ENCODE results near the gene IL1F10. TPM values are rescaled to one million over a fixed set of nuclear protein-coding genes. Genes with fewer than 3 reads are reported as not detected.

Gene IL1F10
- total RNA-seq, 2 experiments from 2014 or later, result not detected

DNA sequence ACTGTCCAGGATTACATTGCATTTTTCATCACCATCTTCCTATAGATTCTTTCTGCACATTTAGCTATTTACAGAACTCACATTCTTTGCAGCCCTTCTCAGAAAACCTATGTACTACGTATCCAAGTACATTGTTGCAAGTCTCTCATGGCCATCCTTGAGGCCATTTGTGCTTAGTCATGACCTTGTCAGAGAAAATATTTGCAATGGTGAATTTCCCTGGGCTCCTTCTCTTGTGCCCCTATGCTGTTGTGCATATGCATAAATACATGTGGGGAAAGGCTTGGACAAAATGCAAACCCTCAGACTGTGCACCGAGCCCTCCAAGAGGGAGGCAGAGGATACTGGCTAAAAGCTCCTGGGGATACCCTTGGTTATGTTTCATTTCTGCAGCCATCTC, 43.0 kb upstream of the IL1F10 start:
- no peaks in the 10 kb centered on the region for H3K36me3 ChIP-seq (ENCODE audit: insufficient read depth, low read length)
- intact Hi-C loops (cut with micrococcal nuclease; ENCODE audit: unreplicated experiment), result no loop called here
- DNase-seq (ENCODE audit: low spot score), result no peak

DNA sequence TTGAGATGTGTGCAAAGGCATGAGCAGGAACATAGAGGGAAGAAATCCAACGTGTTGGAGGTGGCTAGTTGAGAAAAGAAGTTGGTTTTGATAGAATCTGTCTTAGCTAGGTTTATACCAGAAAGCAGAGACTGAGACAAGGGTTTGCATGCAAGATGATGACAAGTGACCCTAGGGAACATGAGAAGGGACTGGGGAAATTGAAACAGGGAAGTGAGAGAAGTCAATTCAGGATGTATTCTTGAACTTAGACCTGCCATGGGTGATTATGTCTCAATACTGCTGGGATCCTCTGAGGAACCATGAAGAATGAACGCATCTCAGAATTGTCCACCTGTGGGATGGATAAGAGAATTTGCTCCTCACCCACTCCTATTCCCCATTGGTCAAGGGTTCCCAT, 42.0 kb upstream of the IL1F10 start:
- Histone ChIP-seq H3K79me2 (ENCODE audit: insufficient read depth, low read depth, low read length) (no peaks in the 10 kb centered on the region), H2AFZ (ENCODE audit: low read length) (no peak overlapping the region), H3K4me2 (ENCODE audit: low read length) (no peak overlapping the region), H3K4me3 (ENCODE audit: low read depth, low read length, poor library complexity, severe bottlenecking) (no peak overlapping the region), H3K27ac (ENCODE audit: low read depth, low read length, poor library complexity, severe bottlenecking) (no peak overlapping the region), H3K4me1 (ENCODE audit: insufficient read depth, low read length, poor library complexity, severe bottlenecking) (no peaks in the 10 kb centered on the region), H4K20me1 (ENCODE audit: insufficient read depth, low read length) (no peaks in the 10 kb centered on the region), H3K9me3 (ENCODE audit: low read length) (no peaks in the 10 kb centered on the region), H3K36me3 (ENCODE audit: insufficient read depth, low read length) (no peaks in the 10 kb centered on the region), H3K9me2 (ENCODE audit: insufficient read depth, low read length) (no peaks in the 10 kb centered on the region)
- DNase-seq (ENCODE audit: low spot score), result no peak
- POLR2A ChIA-PET, result no interaction called here
- intact Hi-C loops (cut with micrococcal nuclease; ENCODE audit: unreplicated experiment), result no loop called here
- no peak for TF ChIP-seq EZH2phosphoT487 (IDR thresholded peaks at IDR 0.05; ENCODE audit: borderline replicate concordance, low read depth, low read length)
- TF ChIP-seq, protein P1, sequence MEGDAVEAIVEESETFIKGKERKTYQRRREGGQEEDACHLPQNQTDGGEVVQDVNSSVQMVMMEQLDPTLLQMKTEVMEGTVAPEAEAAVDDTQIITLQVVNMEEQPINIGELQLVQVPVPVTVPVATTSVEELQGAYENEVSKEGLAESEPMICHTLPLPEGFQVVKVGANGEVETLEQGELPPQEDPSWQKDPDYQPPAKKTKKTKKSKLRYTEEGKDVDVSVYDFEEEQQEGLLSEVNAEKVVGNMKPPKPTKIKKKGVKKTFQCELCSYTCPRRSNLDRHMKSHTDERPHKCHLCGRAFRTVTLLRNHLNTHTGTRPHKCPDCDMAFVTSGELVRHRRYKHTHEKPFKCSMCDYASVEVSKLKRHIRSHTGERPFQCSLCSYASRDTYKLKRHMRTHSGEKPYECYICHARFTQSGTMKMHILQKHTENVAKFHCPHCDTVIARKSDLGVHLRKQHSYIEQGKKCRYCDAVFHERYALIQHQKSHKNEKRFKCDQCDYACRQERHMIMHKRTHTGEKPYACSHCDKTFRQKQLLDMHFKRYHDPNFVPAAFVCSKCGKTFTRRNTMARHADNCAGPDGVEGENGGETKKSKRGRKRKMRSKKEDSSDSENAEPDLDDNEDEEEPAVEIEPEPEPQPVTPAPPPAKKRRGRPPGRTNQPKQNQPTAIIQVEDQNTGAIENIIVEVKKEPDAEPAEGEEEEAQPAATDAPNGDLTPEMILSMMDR (conservative IDR thresholded peaks at IDR 0.05; ENCODE audit: low read length), result no peak
- CTCF ChIA-PET (ENCODE audit: unreplicated experiment), result no interaction called here
- no TSS peak for BruUV-seq (replicated peaks)

More for the DNA sequence above, 43.0 kb upstream of the IL1F10 start:
- H2AFZ ChIP-seq (ENCODE audit: low read length), result no peak overlapping the region
- no peaks in the 10 kb centered on the region for H3K79me2 ChIP-seq (ENCODE audit: insufficient read depth, low read depth, low read length)
- H3K4me2 ChIP-seq (ENCODE audit: low read length), result no peak overlapping the region
- H3K4me1 ChIP-seq (ENCODE audit: insufficient read depth, low read length, poor library complexity, severe bottlenecking), result no peaks in the 10 kb centered on the region
- no peak for TF ChIP-seq EZH2phosphoT487 (IDR thresholded peaks at IDR 0.05; ENCODE audit: borderline replicate concordance, low read depth, low read length)
- TF ChIP-seq, protein P1 (conservative IDR thresholded peaks at IDR 0.05; ENCODE audit: low read length), result no peak
- no peaks in the 10 kb centered on the region for H3K9me3 ChIP-seq (ENCODE audit: low read length)
- BruUV-seq (replicated peaks), result no TSS peak
- H3K27ac ChIP-seq (ENCODE audit: low read depth, low read length, poor library complexity, severe bottlenecking), result no peak overlapping the region
- H3K4me3 ChIP-seq (ENCODE audit: low read depth, low read length, poor library complexity, severe bottlenecking), result no peak overlapping the region
- H3K9me2 ChIP-seq (ENCODE audit: insufficient read depth, low read length), result no peaks in the 10 kb centered on the region
- CTCF ChIA-PET (ENCODE audit: unreplicated experiment), result no interaction called here
- no peaks in the 10 kb centered on the region for H4K20me1 ChIP-seq (ENCODE audit: insufficient read depth, low read length)
- POLR2A ChIA-PET, result interaction anchor here (0.5 kb wide), 1 partner anchor 116 kb away, joined by 4 read pairs; no protein-coding TSS in a partner anchor

DNA sequence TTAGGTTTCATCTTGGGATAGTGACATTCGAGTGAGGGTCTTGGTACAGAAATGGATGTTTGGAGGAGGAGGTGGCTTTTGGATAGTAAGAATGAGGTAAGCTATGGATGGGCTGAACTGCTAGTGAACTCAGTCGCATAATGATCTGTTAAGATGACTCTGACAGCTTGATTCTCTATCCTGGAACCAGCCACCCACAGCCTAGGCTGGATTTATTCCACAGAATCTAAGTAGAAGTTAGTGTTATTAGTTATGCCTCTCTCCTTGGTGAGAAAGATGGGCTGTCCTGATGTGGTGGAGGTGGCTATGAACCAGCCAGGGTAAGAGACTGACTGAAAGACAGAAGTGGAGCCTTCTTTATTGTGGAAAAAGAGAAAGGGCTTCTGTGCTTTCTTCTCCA, 40.1 kb upstream of the IL1F10 start:
- H3K4me2 ChIP-seq (ENCODE audit: low read length), result no peak overlapping the region
- H3K27ac ChIP-seq (ENCODE audit: low read depth, low read length, poor library complexity, severe bottlenecking), result no peak overlapping the region
- DNase-seq (ENCODE audit: low spot score), result no peak
- no peaks in the 10 kb centered on the region for H3K9me2 ChIP-seq (ENCODE audit: insufficient read depth, low read length)
- CTCF ChIA-PET (ENCODE audit: unreplicated experiment), result no interaction called here
- intact Hi-C loops (cut with micrococcal nuclease; ENCODE audit: unreplicated experiment), result no loop called here
- H3K4me1 ChIP-seq (ENCODE audit: insufficient read depth, low read length, poor library complexity, severe bottlenecking), result no peaks in the 10 kb centered on the region
- POLR2A ChIA-PET, result no interaction called here
- H3K79me2 ChIP-seq (ENCODE audit: insufficient read depth, low read depth, low read length), result no peaks in the 10 kb centered on the region
- H3K4me3 ChIP-seq (ENCODE audit: low read depth, low read length, poor library complexity, severe bottlenecking), result no peak overlapping the region
- H4K20me1 ChIP-seq (ENCODE audit: insufficient read depth, low read length), result no peaks in the 10 kb centered on the region
- H3K36me3 ChIP-seq (ENCODE audit: insufficient read depth, low read length), result no peaks in the 10 kb centered on the region
- no peak for TF ChIP-seq EZH2phosphoT487 (IDR thresholded peaks at IDR 0.05; ENCODE audit: borderline replicate concordance, low read depth, low read length)
- TF ChIP-seq, protein P1 (conservative IDR thresholded peaks at IDR 0.05; ENCODE audit: low read length), result no peak
- no TSS peak for BruUV-seq (replicated peaks)
- H2AFZ ChIP-seq (ENCODE audit: low read length), result no peak overlapping the region
- no peaks in the 10 kb centered on the region for H3K9me3 ChIP-seq (ENCODE audit: low read length)
